Measurements from ENCODE around the gene PADI1. TPM values are rescaled to one million over a fixed set of nuclear protein-coding genes. Genes with fewer than 3 reads are reported as not detected.

PADI1 gene
- total RNA-seq, 4 donors from 2014 or later, result not detected

DNA sequence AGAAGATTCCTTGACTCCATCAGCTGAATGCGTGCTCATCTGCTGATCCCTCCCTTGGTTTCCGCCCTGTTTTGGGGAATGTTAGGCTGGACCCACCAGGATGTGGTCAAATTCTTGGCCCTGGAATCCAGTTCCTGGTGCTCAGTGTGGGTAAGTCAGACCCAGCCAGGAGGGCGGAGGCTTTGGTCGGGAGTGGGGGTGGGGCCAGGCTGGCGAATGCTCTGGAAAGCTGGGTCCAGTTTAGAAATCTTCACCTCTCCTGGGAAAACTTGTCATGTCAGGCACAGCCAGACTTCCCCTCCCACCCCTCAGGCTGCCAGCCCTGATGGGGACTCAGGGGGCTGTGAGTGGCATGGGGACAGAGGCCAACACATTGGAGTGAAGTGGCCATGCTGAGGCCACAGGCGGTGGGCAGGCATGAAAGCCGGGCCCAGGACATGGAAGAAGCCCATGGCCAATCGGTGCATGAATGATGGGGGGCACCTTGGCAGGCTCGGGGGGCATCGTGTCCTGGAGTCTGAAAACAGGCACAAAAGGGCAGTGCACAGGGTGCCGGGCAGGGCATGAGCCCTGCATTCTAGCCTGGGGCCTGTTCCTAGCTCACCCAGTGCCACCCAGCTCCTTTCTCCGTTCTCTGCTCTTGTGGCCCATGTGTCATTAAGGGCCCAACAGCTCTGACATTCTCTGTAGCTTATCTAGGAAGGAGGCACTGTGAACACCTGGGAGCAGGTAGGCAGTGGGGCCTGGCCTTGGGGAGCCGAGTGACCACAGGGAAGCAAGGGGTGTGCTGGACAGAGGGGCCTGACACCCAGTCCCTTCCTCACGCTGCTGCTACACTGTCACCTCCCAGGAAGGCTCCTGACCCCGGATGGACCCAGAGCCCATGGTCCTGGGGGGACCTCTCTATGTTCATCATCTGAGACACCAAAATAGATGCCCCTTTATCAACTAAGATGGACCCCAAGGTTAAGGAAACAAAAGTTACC, 14.6 kb upstream of the PADI1 start:
- TF ChIP-seq, protein P1, sequence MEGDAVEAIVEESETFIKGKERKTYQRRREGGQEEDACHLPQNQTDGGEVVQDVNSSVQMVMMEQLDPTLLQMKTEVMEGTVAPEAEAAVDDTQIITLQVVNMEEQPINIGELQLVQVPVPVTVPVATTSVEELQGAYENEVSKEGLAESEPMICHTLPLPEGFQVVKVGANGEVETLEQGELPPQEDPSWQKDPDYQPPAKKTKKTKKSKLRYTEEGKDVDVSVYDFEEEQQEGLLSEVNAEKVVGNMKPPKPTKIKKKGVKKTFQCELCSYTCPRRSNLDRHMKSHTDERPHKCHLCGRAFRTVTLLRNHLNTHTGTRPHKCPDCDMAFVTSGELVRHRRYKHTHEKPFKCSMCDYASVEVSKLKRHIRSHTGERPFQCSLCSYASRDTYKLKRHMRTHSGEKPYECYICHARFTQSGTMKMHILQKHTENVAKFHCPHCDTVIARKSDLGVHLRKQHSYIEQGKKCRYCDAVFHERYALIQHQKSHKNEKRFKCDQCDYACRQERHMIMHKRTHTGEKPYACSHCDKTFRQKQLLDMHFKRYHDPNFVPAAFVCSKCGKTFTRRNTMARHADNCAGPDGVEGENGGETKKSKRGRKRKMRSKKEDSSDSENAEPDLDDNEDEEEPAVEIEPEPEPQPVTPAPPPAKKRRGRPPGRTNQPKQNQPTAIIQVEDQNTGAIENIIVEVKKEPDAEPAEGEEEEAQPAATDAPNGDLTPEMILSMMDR (IDR thresholded peaks at IDR 0.05; ENCODE audit: low read depth), result no peak

DNA sequence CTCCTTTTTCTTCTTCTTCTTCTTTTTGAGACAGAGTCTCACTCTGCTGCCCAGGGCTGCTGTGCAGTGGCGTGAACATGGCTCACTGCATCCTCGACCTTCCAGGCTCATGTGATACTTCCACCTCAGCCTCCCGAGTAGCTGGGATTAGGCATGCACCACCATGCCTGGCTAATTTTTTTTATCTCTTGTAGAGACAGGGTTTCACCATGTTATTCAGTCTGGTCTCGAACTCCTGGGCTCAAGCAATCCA, 13.0 kb upstream of the PADI1 start:
- TF ChIP-seq, protein P1 (IDR thresholded peaks at IDR 0.05; ENCODE audit: low read depth), result no peak

DNA sequence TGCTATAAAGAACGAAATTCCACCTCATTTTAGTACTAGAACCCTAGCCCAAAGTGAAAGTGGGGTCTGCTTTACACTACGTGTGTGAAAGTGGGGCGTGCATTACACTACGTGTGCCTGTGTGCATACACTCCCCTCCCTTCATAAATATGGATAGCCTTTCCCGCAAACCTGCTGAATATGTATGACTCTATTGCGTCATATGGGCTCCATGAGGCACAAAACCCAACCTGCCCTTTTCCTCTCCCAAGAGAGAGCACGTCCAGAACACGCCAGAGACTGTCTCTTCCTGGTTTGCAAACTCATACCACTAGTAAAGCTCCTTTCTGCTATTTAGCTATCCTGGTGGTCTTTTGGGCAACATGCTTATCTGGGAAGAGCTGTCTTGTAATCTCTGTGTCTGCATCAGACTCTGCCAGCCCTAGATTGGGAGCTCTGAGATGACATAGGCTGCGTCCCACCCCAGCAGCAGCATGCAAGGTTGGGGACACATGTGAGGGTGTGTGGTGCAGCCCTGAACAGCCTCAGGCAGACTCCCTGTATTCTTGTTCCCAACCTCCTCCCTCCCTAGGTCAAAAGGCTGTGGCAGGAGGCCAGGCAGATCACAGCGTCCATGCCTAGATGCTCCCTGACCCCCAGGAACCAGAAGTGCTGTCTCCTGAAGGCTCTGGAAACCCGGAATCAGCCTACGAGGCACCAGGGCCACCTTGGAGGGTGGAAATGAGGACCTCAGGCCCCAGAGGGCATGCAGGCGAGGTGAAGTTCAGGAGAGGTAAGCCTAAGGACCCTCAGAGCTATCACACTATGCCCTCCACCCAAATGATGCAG, 12.3 kb upstream of the PADI1 start:
- TF ChIP-seq, protein P1 (IDR thresholded peaks at IDR 0.05; ENCODE audit: low read depth), result no peak

DNA sequence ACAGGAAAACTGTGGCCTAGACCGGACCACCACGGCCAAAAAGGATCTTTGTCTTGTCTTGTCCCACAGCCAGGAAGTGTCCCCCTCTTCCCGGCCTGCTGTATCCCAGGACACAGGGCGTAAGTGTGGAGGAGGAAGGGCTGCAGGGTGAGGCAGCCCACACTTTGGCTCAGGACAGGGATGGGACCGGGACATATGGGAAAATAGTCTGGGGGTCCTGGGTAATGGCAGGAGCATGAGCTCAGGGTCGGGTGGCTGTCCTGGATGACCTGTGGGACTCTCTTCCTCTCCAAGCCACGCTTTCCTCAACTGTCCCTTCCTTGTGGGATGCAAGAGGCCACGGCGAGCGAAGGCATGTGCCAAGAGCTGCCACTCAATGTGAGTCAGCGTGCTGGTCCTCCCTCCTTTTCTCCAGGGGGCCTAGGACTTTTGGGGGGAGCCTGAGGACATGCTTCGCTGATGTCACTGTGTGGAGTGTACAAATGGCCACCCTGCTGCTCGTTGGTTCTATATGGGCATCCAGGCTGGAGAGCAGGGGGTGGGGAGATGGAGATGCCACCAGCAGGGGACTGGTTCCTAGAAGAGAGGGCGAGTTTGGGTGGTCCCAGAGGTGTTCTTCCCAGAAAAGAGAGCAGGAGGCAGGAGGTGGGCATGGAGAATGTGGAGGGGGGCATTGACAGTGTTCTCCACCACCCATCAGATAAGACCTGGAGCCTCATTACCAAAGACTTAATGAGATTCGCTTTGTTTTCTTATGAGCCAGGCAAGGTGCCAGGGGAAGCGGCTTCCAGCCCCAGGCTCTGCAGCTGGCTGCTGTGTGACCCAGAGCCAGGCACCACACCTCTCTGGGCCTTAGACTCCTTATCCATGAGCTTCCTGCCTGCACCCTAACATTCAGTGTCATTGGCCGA, 11.5 kb upstream of the PADI1 start:
- TF ChIP-seq, protein P1 (IDR thresholded peaks at IDR 0.05; ENCODE audit: low read depth), result no peak

DNA sequence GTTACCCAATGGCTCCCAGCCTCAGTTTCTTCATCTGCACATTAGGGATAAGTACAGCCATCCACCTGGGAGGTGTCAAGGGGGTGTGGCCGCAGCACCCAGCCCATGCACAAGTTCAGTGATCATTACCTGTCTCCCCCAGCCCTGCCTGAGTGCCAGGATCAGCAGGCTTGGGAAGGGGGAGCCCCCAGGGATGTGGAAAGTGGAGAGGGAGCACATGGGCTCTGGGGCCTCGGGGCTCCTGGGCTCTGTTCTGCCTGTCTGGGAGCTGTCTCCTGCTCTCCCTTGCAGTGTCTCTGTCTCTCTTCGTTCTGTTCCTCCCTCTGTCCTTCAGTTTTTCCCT, 10.8 kb upstream of the PADI1 start:
- TF ChIP-seq, protein P1 (IDR thresholded peaks at IDR 0.05; ENCODE audit: low read depth), result no peak

DNA sequence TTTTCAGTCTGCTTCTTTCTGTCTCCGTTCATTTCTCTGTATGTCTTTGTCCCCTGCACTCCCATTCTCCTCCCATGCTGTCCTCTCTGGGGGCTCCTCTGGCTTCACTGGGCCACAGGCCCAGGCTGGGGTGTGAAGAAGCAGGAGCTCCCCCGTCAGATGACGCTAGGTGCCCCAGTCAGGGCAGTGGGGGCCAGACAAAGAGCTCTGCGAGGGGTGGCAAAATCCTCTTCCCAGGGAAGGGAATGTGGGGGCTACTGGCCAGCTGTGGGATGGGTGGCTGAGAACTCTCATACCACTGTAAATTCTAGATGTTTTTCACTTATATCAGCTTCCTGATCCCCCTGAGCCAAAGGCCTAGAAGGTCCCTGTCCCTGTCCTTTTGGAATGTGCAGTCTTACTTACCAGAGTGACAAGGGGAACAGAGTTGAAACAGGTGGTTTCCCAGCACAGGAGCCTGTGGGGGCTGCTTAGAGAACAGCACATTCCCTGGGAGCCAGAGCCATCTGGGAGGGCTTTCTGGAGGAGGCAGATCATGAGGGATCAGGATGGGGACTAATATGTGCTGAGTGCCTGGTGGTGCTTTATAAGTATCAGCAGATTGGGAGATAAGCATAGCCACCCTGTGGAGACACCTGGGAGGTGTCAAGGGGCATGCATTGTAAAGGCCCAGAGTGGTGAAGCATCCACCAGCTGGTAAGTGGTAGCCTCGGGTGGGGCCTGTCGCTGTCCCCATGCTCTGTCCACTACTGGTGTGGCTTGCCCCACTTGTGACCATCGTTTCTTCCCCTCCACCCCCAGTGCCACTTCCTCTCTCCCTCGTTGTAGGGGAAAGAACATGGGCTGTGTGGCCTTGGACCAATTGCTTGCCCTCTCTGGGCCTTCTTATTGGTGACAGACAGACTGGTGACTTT, 10.1 kb upstream of the PADI1 start:
- TF ChIP-seq, protein P1 (IDR thresholded peaks at IDR 0.05; ENCODE audit: low read depth), result no peak
